HG03045 (cell line): ENCODE results near the gene FAM174C.
"Not testable (repeated sequence)": the region's sequence is repeated elsewhere in the genome, so short reads cannot be mapped to it uniquely, and the experiment has no call there.

Experiments
- ATAC-seq: cut with Tn5 transposase; IDR thresholded peaks from one replicate; pipeline ENCODE4 v1.9.1; 2021; ENCODE audit warnings: mild to moderate bottlenecking, moderate library complexity; ENCODE audit not compliant: unreplicated experiment

FAM174C gene

DNA sequence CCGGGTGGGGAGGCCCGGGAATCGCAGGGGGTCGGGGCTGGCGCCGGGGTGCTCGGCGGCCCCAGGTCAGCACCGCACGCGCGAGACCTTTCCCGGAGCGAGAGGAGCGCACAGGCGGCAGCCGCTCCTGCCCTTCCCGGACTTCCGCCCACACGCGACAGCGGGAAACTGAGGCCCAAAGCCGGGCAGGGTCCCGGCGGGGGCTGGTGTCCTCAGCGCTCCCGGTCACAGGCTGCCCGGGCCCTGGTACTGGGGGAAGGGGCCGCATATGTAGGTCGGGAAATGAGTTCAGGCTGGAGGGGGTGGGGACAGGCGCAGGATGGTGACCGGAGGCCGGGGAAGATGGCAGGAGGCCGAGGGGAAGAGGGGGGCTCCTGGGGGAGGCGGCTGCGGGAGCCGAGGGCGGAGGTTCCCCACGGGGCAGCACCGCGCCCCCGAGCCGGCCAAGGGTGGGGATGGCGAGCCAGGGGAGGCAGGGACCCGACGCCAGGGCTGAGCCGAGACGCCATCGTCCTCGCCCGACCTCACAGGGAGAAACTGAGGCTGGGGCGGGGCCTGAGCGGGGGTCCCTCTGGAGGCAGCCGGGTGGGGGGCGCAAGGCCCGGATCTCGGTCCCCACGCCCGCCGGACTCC is 38.2 kb upstream of the FAM174C start:
- ATAC-seq: no peak

DNA sequence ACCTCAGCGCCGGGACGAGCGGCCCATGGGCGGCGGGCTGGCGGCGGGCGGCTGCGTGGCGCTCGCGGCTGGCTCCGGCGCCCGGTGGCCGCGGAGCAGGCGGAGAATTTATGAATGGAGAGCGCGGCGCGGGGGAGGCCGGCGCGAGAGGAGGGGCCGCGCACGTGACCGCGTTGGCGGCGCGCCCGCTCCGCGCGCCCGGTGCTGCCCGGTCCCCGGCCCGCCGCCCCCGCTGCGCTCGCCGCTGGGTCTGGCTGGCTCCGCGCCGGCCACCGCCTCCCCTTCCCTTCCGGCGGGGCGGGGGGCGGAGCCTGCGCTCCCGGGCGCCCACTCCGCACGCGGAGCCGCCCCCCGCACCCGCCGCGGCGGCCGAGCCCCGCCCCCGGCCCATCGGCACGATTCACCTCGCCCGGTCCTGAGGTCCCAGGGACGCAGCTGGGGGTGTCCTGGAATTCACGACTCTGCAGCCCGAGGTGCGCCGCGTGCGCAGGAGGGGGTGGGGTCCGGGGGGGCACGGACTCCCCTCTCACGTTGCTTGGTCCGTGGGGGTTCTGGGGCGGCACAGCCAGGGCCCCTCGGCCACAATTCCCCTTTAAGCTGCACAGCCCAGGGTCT is 37.5 kb upstream of the FAM174C start, which contains the start of gene CBARP:
Gene CBARP, minus strand, starts transcription at position 252 of the 615 bp plus-strand sequence. CDS start 1,905 bp downstream, outside the sequence.
- ATAC-seq: no peak

DNA sequence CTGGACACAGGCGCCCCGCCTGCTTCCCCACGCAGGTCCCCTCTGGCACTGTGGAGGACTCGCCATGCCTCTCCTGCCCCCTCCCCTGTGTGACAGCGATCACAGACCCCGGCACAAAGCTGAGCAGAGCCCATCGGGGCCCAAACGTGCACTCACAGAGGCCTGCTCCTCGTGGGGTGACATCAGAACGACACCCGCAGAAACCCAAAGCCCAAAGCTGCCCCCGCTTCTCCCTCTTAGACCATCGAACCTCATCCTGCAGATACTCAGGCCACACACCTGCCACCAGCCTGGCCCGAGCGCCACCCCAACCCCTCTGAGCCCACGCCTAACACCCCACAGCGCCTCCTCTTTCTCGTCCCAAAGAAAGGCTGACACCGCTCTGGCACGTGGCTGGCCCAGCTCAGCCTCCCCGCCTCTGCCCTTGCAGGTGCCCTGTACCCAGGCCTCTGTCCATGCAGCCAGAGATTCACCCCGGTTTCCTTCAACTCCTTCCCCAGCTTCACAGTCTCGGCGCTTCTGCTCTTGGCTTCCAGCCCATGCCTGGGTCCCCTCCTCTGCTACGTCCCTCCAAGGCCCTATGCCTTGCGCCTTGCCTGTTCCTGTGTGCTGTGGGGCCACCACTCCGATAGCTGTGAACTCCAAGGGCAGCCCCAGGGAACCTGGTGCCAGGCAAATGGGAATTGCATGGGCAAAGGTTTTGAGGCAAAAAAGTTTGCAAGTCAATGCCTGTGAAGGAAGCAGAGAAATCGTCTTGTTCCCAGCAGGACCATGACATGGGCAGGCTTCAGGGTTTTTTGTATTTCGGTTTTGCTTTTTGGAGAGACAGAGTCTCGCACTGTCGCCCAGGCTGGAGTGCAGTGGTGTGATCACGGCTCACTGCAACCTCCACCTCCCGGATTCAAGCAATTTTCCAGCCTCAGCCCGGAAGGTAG is 36.7 kb upstream of the FAM174C start:
- no peak for ATAC-seq

DNA sequence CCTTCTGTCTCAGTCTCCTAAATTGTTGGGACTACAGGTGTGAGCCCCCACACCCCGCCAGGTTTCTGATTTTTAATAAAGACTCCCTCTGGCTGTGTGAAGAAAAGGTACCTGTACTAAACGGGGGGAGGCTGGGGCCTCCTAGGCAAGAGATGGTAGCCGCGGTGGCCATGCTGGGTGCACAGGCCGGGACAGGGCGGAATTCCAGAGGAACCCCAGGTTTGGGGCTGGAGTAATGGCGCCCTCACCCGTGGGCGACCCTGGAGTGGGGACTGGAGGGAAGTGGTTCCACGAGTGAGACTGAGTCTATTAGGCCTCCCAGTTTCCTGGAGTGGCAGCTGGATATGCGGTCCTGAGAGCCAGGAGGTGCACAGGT is 35.9 kb upstream of the FAM174C start:
- ATAC-seq: no peak

DNA sequence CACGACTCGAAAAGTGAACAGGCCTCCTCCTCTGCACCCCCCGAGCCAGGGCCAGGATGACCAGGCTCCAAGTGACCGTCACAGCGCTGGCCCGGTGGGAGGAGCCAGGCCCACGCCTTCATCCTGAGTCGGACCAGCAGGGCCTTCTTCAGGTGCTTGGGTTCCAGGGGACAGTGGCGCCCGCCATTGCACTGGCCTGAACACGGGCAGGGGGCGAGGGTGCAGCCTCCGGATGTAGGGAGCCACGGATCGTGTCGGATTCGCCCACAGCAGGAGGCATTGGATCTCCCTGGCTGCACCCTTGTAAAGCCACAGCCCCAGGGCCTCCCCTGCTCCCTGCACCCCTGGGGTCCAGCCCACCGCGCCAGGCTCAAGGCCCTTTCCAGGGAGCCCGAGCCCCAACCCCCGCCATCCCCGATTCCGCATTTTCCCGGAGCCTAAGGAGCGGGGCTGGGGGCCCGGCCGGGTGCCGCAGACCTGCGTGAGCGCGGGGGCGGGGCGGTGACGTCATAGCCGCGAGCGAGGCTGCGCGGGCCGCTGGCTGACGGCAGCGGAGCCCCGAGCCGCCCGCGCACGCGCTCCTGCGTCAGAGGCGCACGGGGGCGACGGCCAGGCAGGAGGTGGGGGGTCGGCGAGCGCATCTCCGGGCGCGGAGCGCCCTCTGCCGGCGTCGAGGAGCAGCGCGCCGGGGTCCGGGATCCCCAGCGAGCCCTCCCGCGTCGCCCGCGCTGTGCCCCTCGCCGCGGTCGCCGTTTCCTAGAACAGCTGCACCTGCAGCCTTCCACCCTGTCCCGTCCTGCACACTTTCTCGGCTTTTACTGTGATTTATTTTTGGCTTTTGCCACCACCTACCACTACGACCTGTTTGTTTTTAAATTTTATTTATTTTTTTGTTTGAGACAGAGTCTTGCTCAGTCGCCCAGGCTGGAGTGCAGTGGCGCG is 35.3 kb upstream of the FAM174C start:
- peak; percentile 34 for ATAC-seq

DNA sequence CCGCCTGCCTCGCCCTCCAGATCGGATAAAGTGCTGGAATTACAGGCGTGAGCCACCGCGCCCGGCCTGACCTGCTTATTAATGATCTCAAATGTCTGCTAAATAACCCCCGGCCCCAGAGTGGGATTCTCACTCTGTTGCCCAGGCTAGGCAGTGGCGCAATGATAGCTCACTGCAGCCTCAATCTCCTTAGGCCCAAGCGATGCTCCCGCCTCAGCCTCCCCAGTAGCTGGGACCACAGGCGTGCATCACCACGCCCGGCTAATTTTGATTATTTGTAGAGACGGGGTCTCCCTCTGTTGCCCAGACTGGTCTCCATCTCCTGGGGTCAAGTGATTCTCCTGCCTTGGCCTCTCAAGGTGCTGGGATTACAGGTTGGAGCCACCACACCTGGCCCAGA is 34.4 kb upstream of the FAM174C start:
- ATAC-seq: no peak

DNA sequence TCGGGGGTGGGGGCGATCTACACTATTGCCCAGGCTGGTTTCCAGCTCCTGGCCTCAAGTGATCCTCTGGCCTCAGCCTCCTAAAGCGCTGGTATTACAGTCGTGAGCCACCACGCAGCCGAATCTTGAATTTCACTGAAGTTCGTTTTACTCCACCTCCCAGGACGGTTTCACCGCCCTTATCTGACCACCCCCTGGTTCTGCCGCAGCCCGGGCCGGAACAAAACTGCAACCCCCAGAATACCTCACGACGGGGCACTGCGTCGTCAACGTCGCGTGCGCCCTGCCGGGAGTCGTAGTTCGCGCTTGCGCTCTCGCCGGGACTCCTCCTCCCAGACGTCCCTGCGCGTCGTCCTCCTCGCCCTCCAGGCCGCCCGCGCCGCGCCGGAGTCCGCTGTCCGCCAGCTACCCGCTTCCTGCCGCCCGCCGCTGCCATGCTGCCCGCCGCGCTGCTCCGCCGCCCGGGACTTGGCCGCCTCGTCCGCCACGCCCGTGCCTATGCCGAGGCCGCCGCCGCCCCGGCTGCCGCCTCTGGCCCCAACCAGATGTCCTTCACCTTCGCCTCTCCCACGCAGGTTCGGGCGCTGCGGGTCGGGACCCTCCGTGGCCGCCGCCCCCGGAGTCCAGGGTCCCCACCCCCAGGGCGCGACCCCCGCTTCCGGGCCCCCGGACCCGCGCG is 33.8 kb upstream of the FAM174C start, which contains the start of gene ATP5F1D:
Gene ATP5F1D, plus strand, starts transcription at position 335 of the 679 bp plus-strand sequence. Its CDS starts 100 bp downstream, at position 435.
- ATAC-seq: no peak

DNA sequence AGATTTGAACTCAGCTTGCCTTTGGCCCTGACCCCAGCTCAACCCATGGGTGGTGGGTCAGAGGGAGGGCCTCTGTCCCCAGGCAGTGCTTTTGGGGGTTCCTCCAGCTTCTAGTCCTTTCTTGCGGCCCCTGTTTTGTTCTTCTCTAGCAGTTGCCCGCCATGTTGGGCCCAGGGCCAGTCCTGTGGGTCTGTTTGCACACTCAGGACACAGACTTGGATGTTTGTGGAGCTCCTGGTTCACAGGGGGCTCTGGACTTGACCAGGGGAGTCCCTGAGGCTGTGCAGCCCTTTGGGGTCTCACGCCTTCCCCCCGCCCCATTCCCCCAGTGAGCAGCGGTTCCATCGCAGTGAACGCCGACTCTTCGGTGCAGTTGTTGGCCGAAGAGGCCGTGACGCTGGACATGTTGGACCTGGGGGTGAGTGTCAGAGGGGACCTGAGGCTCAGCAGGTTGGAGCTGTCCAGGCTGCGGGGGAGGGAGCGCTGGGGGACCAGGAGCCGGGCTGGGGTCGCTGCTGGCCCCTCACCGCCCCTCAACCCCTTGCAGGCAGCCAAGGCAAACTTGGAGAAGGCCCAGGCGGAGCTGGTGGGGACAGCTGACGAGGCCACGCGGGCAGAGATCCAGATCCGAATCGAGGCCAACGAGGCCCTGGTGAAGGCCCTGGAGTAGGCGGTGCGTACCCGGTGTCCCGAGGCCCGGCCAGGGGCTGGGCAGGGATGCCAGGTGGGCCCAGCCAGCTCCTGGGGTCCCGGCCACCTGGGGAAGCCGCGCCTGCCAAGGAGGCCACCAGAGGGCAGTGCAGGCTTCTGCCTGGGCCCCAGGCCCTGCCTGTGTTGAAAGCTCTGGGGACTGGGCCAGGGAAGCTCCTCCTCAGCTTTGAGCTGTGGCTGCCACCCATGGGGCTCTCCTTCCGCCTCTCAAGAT is 31.3 kb upstream of the FAM174C start:
- ATAC-seq: no peak

DNA sequence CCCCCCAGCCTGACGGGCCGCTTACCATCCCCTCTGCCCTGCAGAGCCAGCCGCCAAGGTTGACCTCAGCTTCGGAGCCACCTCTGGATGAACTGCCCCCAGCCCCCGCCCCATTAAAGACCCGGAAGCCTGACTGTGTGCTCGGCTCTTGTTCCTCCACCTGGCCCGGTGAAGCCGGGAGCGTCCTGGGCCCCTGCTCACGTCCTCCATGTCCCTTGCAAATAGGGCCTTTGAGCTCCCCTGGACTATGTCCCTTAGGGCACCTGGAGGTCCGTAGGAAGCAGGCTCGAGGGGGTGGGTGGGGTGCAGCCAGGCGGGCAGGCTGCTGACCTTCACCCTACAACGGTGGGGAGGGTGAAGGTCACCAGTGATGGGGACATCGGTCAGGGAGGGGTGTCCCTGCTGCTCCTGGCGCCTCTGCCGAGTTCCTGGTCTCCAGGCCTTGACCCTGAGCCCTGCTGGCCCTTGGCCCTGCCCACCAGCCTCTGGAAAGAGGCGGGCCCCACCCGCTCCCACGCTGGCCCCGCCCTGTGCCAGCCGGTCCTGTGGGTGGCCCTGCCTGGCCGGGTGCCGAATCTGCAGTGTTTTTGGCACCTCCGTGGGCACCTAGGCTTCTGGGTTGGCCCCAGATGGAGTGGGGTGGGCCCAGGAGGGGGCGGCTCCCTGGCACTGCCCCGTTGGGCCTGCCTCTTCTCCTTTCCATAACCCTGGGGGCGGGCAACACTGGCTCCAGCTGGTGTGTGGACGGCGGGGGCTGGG is 30.5 kb upstream of the FAM174C start:
- no peak for ATAC-seq

DNA sequence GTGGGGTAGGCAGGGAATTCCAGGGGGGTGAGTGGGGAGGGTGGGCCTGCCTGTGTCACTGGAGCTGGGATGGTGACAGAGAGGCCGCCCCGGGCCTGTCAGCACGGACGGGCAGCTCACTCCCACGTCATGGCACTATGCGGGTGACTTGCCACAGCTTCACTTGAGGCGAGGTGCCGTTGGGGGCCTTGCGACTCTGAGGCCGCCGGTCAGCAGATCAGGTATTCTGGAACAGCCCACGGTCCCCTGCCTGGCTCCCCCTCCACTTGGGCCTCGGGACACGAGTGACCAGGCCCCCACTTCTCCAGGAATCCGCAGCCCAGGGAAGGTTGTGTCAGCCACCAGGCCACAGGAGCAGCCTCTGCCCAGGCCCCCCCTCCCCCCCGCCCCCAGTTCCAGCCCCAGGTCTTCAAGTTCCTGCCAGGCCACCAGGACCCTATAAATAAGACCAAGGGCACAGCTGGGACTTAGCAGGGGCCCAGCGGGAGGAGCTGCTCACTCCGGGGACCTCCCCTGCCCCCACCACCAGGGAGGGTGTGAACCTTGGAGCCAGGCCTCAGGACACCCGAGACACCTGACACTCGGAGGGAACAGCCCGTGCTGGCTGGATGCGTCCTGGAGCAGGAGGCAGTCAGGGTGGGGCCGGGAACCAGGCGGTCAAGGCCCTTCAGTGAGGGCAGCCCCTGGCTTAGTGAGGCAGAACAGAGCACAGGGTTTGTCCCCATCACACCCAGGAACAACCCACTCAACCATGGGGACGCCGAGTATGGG is 29.7 kb upstream of the FAM174C start:
- ATAC-seq: no peak

DNA sequence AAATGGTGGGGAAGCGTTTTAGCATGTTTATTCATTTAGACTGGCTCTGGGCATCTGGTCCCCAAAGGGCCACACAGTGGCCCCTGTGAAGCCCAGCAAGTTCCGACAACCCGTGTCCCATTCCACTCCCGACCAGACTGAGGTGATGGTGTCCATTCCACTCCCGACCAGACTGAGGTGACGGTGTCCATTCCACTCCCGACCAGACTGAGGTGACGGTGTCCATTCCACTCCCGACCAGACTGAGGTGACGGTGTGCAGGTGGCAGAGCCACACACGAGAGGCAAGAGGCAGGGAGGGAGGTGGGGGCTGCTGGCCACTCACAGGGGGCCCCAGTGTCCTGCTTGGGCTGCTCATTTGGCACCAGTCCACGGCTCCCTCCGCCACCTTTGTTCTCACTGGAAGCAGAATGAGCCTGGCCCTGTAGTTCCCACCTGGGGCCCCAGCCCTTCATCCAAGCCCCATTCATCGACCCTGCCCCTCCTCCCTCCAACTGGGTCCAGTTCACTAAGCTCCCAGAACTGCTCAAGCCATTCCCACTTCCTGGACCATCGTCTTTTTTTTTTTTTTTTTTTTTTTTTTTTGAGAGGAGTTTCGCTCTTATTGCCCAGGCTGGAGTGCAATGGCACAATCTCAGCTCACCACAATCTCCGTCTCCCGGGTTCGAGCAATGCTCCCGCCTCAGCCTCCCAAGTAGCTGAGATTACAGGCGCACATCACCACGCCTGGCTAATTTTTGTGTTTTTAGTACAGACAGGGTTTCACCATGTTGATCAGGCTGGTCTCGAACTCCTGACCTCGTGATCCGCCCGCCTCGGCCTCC is 28.9 kb upstream of the FAM174C start:
- not testable (repeated sequence) for ATAC-seq

DNA sequence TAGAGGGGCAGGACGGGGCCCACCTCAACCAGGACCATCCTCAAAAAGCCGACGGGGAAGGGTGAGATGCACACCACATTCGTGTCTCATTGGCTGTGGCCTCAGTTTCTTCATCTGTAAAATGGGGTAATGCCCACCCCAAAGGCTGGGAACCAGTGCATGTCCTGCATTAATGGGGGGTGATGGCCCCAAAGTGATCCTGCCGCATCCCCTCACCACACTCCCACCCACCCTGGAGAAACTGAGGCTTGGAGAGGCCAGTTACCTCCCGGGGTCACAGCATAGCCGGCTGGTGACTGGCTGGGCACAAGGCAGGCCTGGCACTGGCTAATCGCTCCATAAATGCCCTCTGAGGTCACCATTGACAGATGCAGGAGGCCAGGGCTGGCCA is 27.6 kb upstream of the FAM174C start:
- ATAC-seq: no peak

DNA sequence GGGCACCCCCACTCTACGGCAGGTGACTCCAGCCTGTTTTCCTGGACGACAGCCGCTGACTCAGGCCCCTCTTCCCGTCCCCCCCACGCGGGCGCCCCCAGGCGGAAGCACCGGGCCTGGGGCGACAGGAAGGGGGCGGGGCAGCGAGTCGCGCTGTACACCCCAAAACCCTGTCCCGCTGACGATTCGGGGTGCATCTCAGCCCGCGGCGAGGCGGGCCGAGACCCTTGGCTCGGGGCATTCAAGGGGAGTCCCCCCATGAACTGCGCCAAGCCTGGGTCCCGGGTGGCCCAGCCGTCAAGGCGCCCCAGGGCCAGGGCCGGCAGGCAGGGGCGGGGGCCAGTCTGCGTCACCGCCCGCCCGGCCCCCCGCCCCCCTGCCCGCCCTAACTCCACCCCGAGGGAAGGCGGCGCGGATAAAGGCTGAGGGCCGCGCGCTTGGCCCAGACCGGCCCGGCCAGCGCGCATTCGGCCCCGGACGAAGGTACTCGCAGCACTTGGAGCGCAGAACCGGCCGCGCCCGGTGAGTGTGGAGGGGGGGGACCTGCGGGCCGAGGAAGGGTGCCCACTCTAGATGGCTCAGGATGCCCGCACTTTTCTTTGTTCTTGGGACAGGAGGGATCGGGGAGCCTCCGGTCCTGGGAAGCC is 27.1 kb upstream of the FAM174C start, which contains the start of gene MIDN:
Gene MIDN, plus strand, starts transcription at position 445 of the 647 bp plus-strand sequence. CDS start 1,714 bp downstream, outside the sequence.
- peak; percentile 13 for ATAC-seq

DNA sequence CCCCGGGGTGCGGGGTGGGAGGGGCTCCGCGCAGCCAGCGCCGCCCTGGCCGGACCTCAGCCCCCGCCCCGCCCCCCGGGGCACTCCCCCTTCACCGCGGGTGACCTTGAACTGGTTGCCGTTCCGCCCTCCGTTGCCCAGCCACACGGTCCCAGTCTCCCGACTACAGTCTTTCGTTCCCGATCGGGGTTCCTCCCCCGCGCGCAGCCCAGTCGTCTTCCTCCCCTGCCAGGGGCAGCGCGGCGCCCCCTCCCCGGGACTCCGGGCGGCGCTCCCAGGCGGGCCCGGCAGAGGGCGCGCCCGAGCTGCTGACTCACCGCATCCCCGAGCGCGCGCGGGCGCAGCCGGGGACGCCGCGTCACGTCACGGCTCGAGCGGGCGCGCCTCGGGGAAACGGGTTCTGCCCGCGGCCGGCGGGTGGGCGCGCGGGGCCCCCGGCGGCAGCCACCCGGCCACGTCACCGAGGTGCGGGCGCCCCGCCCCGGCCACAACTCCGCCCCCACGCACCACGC is 26.5 kb upstream of the FAM174C start:
- ATAC-seq: peak; percentile 24

DNA sequence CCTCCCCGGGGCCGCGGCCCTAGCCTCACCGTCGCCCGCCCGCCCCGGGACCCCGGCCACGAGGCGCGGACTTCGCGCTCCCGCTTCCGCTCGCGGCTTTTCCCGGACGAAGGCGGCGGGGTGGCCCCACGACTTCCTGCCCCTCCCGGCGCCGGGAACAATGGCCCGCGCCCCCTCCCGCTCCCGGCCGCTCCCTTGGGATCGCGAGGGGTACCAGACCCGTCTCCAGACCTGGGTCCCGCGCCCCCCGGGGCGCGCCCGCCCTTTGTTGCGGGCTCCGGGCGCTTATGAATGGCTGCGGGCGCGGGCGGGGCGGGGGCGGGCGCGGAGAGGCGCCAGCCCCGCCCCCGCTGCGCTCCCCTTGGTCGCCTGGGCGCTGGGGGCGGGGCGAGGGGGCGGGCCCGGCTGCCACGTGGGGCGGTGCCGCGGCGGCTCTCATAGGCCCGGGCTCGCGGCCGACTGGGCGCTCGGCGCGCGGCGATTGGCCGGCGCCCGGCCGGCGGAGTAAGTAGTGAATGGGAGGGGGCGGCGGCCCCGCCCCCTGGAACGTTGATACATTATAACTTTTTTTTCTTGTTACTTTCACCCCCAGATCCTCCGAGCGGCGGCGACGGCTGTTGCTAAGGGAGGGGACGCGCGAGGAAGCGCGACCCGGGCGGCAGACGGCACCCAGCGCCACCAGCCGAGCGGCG is 25.9 kb upstream of the FAM174C start:
- peak; percentile 44 for ATAC-seq
